ENCODE measurements around the gene CRY2. TPM values are rescaled to one million over a fixed set of nuclear protein-coding genes. Genes with fewer than 3 reads are reported as not detected.

Gene CRY2
- total RNA-seq, 4 donors from 2014 or later: 36.4 to 85.9 (median 37.9) TPM

DNA sequence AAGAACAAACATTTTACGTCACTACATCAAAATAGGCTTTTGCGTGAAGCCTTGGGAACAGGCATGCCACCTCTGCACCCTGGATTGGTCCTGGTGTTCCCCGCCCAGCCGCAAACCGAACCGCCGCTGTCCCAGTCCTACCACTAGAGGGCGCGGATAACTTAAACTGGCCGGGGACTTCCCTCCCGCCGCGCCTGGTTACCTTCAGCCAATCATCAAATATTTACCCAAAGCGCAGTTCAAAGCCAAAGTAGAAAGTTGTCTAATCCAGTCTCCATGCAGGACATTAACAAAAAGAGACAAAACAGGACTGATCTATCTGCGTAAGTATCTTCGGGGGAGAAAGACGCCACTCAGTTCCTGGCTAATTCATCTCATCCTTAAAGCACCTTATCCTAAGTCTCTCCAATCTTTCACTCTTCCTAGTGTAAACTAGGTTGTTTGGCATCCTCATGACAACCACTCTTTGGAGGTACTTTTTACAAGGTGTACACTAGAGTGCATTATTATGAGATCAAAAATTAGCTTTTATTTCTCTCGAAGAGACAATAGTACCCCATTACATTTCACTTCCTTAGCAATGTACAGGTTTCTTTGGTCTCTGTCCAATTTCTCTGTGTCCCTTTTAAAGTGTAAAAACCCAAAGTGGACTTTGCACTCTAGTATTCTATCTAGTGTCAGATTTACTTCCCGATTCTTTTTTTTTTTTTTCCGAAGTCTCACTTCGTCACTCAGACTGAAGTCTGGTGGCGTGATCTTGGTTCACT, 3.9 kb upstream of the CRY2 start:
- TF ChIP-seq, protein P1, sequence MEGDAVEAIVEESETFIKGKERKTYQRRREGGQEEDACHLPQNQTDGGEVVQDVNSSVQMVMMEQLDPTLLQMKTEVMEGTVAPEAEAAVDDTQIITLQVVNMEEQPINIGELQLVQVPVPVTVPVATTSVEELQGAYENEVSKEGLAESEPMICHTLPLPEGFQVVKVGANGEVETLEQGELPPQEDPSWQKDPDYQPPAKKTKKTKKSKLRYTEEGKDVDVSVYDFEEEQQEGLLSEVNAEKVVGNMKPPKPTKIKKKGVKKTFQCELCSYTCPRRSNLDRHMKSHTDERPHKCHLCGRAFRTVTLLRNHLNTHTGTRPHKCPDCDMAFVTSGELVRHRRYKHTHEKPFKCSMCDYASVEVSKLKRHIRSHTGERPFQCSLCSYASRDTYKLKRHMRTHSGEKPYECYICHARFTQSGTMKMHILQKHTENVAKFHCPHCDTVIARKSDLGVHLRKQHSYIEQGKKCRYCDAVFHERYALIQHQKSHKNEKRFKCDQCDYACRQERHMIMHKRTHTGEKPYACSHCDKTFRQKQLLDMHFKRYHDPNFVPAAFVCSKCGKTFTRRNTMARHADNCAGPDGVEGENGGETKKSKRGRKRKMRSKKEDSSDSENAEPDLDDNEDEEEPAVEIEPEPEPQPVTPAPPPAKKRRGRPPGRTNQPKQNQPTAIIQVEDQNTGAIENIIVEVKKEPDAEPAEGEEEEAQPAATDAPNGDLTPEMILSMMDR (IDR thresholded peaks at IDR 0.05 in 4 of 5, conservative IDR thresholded peaks at IDR 0.05 in 1 of 5): peak; percentile 68 to 95 (median 92)
- TF ChIP-seq POLR2A (IDR thresholded peaks at IDR 0.05): no peak
- peak; percentile 30 to 34 for ATAC-seq
- peaks cover 15 to 16% of the 10 kb centered on the region in 2 donors for H3K4me1 ChIP-seq
- no peaks in the 10 kb centered on the region for H3K27me3 ChIP-seq
- no peaks in the 10 kb centered on the region for H3K36me3 ChIP-seq
- intact Hi-C loops (cut with DNase I; ENCODE audit: low total_unique reads) (loop anchor here (1.0 to 10.0 kb wide), 4 partner anchors 38 to 1281 kb away; partner anchors contain the start of gene SLC35C1), in situ Hi-C loops (cut with MboI; ENCODE audit: low sequenced_read_pairs in 4 of 4) (loop anchor here in 1 of 4 donors (10.0 kb wide), 1 partner anchor 71 kb away; the partner anchor contains the start of gene PEX16)
- no peaks in the 10 kb centered on the region for H3K9me3 ChIP-seq
- H3K4me3 ChIP-seq: peak overlapping the region in 2 of 4 donors; percentile 3 to 19
- peak overlapping the region; percentile 4 to 58 (median 30) for H3K27ac ChIP-seq
- peak; percentile 74 to 86 for DNase-seq

DNA sequence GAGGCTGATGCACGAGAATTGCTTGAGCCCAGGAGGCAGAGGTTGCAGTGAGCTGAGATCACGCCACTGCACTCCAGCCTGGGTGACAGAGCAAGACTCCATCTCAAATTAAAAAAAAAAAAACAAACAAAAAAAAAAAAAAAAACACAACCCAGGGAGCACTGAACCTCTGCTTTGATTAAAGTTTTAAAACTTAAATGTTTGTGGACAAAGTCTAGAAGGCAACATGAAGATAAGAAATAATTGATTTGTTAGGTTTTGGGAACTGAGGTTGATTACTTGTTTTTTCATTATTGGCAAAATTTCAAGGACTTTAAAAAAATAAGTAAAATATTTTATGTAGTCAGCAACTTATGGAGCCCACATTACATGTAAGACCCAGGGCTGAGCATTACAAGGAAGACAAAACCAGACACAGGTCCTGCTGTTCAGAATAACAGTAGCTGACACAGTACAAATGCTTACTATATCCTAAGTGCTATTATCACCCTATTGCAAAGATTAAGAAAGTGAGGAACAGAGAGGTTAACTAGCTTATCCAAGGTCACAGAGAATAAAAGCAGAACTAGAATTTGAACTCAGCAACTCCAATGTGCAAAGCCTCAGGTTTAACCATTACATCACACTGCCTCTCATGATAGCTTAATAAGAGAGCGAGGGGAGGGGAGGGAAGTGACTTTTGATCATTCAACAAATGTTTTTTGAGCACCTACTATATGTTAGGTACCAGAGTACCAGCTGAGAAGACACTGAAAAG, 2.3 kb upstream of the CRY2 start:
- H3K9me3 ChIP-seq: no peaks in the 10 kb centered on the region
- intact Hi-C loops (cut with DNase I; ENCODE audit: low total_unique reads) (loop anchor here (5.0 to 10.0 kb wide), 4 partner anchors 113 to 1283 kb away; partner anchors contain the start of gene CHST1), in situ Hi-C loops (cut with MboI; ENCODE audit: low sequenced_read_pairs in 4 of 4) (loop anchor here in 2 of 4 donors (5.0 to 10.0 kb wide), 2 partner anchors 70 to 72 kb away; partner anchors contain the start of gene PEX16 (in 2 of the 2))
- peak overlapping the region in 1 of 4 donors; percentile 99 for H3K27ac ChIP-seq
- no peaks in the 10 kb centered on the region for H3K27me3 ChIP-seq
- TF ChIP-seq POLR2A (IDR thresholded peaks at IDR 0.05): no peak
- TF ChIP-seq, protein P1 (IDR thresholded peaks at IDR 0.05 in 4 of 5, conservative IDR thresholded peaks at IDR 0.05 in 1 of 5): no peak
- no peak for DNase-seq
- no peak for ATAC-seq
- H3K36me3 ChIP-seq: no peaks in the 10 kb centered on the region
- no peak overlapping the region for H3K4me3 ChIP-seq
- peaks cover 32 to 33% of the 10 kb centered on the region in 2 donors for H3K4me1 ChIP-seq

DNA sequence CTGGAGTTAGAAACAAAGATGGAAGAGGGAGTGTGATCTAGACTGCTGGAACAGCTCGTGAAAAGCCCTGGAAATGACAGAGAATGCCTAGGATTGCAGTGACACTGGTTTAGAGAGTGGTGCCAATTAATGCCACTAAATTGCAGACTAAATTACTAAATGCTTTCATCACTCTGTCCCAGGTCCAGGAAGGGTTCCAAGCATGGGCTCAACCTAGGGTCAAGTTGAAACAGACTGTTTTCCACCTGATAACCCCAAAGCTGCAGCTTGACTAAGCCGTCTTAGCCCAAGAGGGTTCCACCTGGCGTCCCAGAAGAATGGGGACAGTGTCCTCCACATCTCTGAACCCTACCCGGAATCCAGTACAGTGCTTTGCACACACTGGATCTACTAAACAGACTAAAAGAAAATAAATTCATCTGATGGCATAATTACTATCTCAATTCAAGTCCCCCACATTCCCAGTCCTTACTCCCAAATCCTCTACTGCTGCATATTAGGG, 1.1 kb upstream of the CRY2 start:
- no peak for DNase-seq
- H3K4me1 ChIP-seq: peaks cover 44 to 45% of the 10 kb centered on the region in 2 donors
- H3K27me3 ChIP-seq: no peaks in the 10 kb centered on the region
- peak overlapping the region; percentile 98 to 99 (median 99) for H3K27ac ChIP-seq
- intact Hi-C loops (cut with DNase I; ENCODE audit: low total_unique reads): loop anchor here (5.0 to 10.0 kb wide), 3 partner anchors 114 to 179 kb away; partner anchors contain the start of gene CHST1
- TF ChIP-seq, protein P1 (IDR thresholded peaks at IDR 0.05 in 4 of 5, conservative IDR thresholded peaks at IDR 0.05 in 1 of 5): no peak
- TF ChIP-seq POLR2A (IDR thresholded peaks at IDR 0.05): no peak
- in situ Hi-C loops (cut with MboI; ENCODE audit: low sequenced_read_pairs in 4 of 4): loop anchor here in 2 of 4 donors (5.0 to 10.0 kb wide), 2 partner anchors 69 to 71 kb away; partner anchors contain the start of gene PEX16 (in 2 of the 2)
- H3K36me3 ChIP-seq: no peaks in the 10 kb centered on the region
- H3K4me3 ChIP-seq: peak overlapping the region; percentile 26 to 95 (median 63)
- no peaks in the 10 kb centered on the region for H3K9me3 ChIP-seq
- no peak for ATAC-seq

DNA sequence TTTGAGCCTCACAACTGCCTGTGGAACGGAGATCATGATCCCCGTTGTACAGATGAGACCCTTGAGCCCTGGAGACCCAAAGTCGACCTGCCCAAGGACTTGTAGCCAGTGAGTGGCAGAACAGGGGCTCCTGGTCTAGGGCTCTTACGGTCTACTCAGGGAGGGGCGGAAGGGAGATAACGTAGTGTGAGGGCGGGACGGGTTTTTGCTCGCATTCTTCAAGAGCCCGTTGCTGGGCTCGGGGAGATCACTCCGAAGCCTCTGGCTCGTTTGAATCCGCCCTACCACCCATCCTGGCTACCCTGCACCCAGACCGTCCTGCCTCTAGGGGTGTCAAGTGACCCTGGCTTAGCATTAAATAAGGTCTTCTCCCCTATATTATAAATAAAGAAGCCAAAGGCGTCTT, 639 bp downstream of the CRY2 start:
- H3K27me3 ChIP-seq: no peaks in the 10 kb centered on the region
- H3K4me3 ChIP-seq: peak overlapping the region; percentile 88 to 97 (median 95)
- peak overlapping the region; percentile 98 to 99 (median 99) for H3K27ac ChIP-seq
- intact Hi-C loops (cut with DNase I; ENCODE audit: low total_unique reads): loop anchor here (1.0 to 10.0 kb wide), 4 partner anchors 43 to 181 kb away; partner anchors contain the start of genes CHST1 and SLC35C1
- H3K9me3 ChIP-seq: no peaks in the 10 kb centered on the region
- peaks cover 58 to 61% of the 10 kb centered on the region in 2 donors for H3K4me1 ChIP-seq
- in situ Hi-C loops (cut with MboI; ENCODE audit: low sequenced_read_pairs in 4 of 4): loop anchor here in 2 of 4 donors (5.0 to 10.0 kb wide), 2 partner anchors 67 to 69 kb away; partner anchors contain the start of gene PEX16 (in 2 of the 2)
- DNase-seq (peak; percentile 30 to 49), ATAC-seq (peak; percentile 17 to 21)
- H3K36me3 ChIP-seq: no peaks in the 10 kb centered on the region
- no peak for TF ChIP-seq POLR2A (IDR thresholded peaks at IDR 0.05)
- TF ChIP-seq, protein P1 (IDR thresholded peaks at IDR 0.05 in 4 of 5, conservative IDR thresholded peaks at IDR 0.05 in 1 of 5): peak in 2 of 5 experiments; percentile 23 to 31

Data from gastrocnemius medialis (tissue), 4 donors.